ENCODE measurements around the gene IQSEC2. TPM values are rescaled to one million over a fixed set of nuclear protein-coding genes. Genes with fewer than 3 reads are reported as not detected.

IQSEC2 gene
- total RNA-seq, 1 donor: 13.8 TPM

GRCh38 chrX:53283099-53283498 is 1.7 kb upstream of the IQSEC2 start:
- no peak for TF ChIP-seq CTCF (IDR thresholded peaks at IDR 0.05; ENCODE audit: insufficient read depth, low read depth, low read length)
- DNase-seq (ENCODE audit: low read depth): no peak
- H3K4me3 ChIP-seq (ENCODE audit: low read depth, low read length): no peak overlapping the region

GRCh38 chrX:53281963-53282695 is 745 bp upstream of the IQSEC2 start:
- no peak for DNase-seq (ENCODE audit: low read depth)
- H3K4me3 ChIP-seq (ENCODE audit: low read depth, low read length): no peak overlapping the region
- no peak for TF ChIP-seq CTCF (IDR thresholded peaks at IDR 0.05; ENCODE audit: insufficient read depth, low read depth, low read length)

- DNase-seq (ENCODE audit: low read depth): peak; percentile 52
- no peak for TF ChIP-seq CTCF (IDR thresholded peaks at IDR 0.05; ENCODE audit: insufficient read depth, low read depth, low read length)
- peak overlapping the region; percentile 59 for H3K4me3 ChIP-seq (ENCODE audit: low read depth, low read length)
Observed at GRCh38 chrX:53280331-53281320, 758 bp downstream of the IQSEC2 start.

GRCh38 chrX:53279296-53280237 is 1.8 kb downstream of the IQSEC2 start:
- peak; percentile 17 for TF ChIP-seq CTCF (IDR thresholded peaks at IDR 0.05; ENCODE audit: insufficient read depth, low read depth, low read length)
- peak overlapping the region; percentile 59 for H3K4me3 ChIP-seq (ENCODE audit: low read depth, low read length)
- DNase-seq (ENCODE audit: low read depth): no peak

GRCh38 chrX:53272808-53273337 is 8.5 kb downstream of the IQSEC2 start:
- no peak for TF ChIP-seq CTCF (IDR thresholded peaks at IDR 0.05; ENCODE audit: insufficient read depth, low read depth, low read length)
- DNase-seq (ENCODE audit: low read depth): no peak

More at GRCh38 chrX:53272808-53273337, 8.5 kb downstream of the IQSEC2 start:
- no peak overlapping the region for H3K4me3 ChIP-seq (ENCODE audit: low read depth, low read length)

Data from fibroblast of villous mesenchyme (primary cell).